HepG2 (cell line): Measurements from ENCODE around the gene RPS2. TPM values are rescaled to one million over a fixed set of nuclear protein-coding genes. Genes with fewer than 3 reads are reported as not detected.

Experiments used
- DMAP1 ChIP-seq: IDR thresholded peaks from 2 replicates; pipeline ENCODE4 v1.6.1; 2016
- FOSL1 ChIP-seq: sonication (generic); formaldehyde crosslinking; IDR thresholded peaks from 2 replicates; pipeline ENCODE4 v1.9.0; 2021; ENCODE audit warnings: missing genetic modification reagents, borderline replicate concordance
- KLF16 ChIP-seq, 2 experiments: sonication (generic) in 1 of 2; formaldehyde crosslinking in 1 of 2; IDR thresholded peaks; 2 replicates each; pipeline versions ENCODE4 v1.6.1 to v1.8.0; 2016 to 2023; ENCODE audit warnings: missing genetic modification reagents in 2 of 2, missing compliant biosample characterization in 1 of 2
- MYPOP ChIP-seq: sonication (generic); formaldehyde crosslinking; IDR thresholded peaks from 2 replicates; pipeline ENCODE4 v1.8.1; 2023; ENCODE audit warnings: mild to moderate bottlenecking, moderate library complexity, missing genetic modification reagents
- PATZ1 ChIP-seq: sonication (generic); formaldehyde crosslinking; IDR thresholded peaks from 2 replicates; pipeline ENCODE4 v1.4.0; 2020; ENCODE audit warnings: missing genetic modification reagents
- PHF5A ChIP-seq: IDR thresholded peaks from one replicate; pipeline ENCODE4 v1.6.1; 2018; ENCODE audit warnings: low read depth, missing genetic modification reagents; ENCODE audit not compliant: unreplicated experiment
- RELA ChIP-seq: sonication (generic); formaldehyde crosslinking; IDR thresholded peaks from 2 replicates; pipeline ENCODE4 v1.4.0; 2020; ENCODE audit warnings: missing genetic modification reagents
- REST ChIP-seq, 2 experiments: IDR thresholded peaks; 2 replicates each; pipeline ENCODE4 v1.6.1; 2011 to 2012; ENCODE audit warnings: low read length in 2 of 2, borderline replicate concordance in 1 of 2, low read depth in 1 of 2, mild to moderate bottlenecking in 1 of 2, moderate library complexity in 1 of 2
- ZNF367 ChIP-seq: sonication (generic); formaldehyde crosslinking; IDR thresholded peaks from 2 replicates; pipeline ENCODE4 v1.4.0; 2020; ENCODE audit warnings: missing genetic modification reagents, borderline replicate concordance
- ZNF644 ChIP-seq: IDR thresholded peaks from 2 replicates; pipeline ENCODE4 v1.6.1; 2016; ENCODE audit warnings: low read depth
- ZNF850 ChIP-seq: sonication (generic); formaldehyde crosslinking; conservative IDR thresholded peaks from 2 replicates; pipeline ENCODE4 v1.9.0; 2021; ENCODE audit warnings: mild to moderate bottlenecking, missing genetic modification reagents
- polyA plus RNA-seq, 8 experiments: library from polyadenylated mRNA; depleted of rRNA in 3 of 8; stranded (reverse) in 7 of 8; unstranded in 1 of 8; fragments of >200 nt; fragmentation: Illumina TruSeq in 4 of 8; extraction: Trizol in 4 of 8; gene quantifications; 2 replicates each; pipeline versions ENCODE4 v1.2.1 to v1.2.3, GENCODE V29; 2011 to 2016; ENCODE audit warnings: low read depth in 4 of 8, missing spikeins in 1 of 8, mixed read lengths in 1 of 8; ENCODE audit not compliant: insufficient read depth in 1 of 8
- total RNA-seq, 5 experiments: library from RNA; depleted of rRNA; stranded (reverse); fragments of >200 nt; fragmentation: Illumina TruSeq; extraction: Trizol; gene quantifications; 2 replicates each; pipeline ENCODE4 v1.2.3, GENCODE V29; 2016; ENCODE audit warnings: low read depth in 1 of 5
- TF ChIP-seq, protein P1 (sequence below): IDR thresholded peaks from 2 replicates; pipeline ENCODE4 v1.4.0; 2020; ENCODE audit warnings: mild to moderate bottlenecking, missing genetic modification reagents
- TF ChIP-seq, protein P2 (sequence below): sonication (generic); formaldehyde crosslinking; IDR thresholded peaks from 2 replicates; pipeline ENCODE4 v1.5.0; 2020; ENCODE audit warnings: missing genetic modification reagents
- TF ChIP-seq, protein P3 (sequence below): sonication (generic); formaldehyde crosslinking; IDR thresholded peaks from 2 replicates; pipeline ENCODE4 v1.5.0; 2020; ENCODE audit warnings: mild to moderate bottlenecking, missing genetic modification reagents, borderline replicate concordance

Gene RPS2
- total and polyA plus RNA-seq, 2 of the 13 experiments (the other 11 are each of a cell fraction or from before 2014, with no cell fraction given): 1,908 to 4,514 TPM

DNA sequence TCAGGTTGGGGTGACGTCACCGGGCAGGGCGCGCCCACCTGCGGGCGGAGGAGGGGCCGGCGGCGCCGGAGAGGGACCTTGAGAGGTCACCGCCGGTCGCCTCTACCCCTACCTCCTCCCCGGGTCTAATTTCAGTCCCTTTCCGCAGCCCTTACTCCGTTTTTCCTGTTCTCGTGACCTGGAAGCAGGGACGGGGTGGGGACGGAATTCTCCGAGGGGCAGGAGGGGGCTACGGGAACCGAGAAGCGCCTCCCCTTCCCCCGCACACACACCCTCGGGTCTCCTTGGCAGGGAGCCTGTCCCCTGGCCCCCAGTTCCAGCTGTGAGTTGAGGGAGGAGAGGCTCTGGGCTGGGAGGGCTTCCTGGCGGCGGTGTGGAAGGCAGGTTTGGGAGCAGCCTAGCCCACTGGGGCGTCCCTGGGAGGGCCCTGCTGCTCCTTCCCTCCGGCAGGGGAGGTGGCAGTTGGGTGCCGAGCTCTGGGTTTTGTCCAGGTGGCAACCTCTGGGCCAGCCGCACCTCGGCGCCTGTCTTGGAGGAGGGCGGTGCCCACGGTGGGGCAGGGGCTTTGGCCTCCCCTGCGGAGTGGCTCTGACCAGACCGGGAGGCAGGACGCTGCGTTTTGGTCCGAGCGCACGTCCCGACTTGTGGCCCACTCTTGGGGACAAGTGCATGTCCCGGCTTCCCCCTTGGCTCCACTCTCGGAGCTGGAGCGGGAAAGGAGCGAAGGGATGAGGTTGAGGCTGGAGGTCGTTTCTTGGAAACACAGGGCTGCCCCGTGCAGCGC lies 25.9 kb upstream of the RPS2 start (continued):
- TF ChIP-seq, protein P1, sequence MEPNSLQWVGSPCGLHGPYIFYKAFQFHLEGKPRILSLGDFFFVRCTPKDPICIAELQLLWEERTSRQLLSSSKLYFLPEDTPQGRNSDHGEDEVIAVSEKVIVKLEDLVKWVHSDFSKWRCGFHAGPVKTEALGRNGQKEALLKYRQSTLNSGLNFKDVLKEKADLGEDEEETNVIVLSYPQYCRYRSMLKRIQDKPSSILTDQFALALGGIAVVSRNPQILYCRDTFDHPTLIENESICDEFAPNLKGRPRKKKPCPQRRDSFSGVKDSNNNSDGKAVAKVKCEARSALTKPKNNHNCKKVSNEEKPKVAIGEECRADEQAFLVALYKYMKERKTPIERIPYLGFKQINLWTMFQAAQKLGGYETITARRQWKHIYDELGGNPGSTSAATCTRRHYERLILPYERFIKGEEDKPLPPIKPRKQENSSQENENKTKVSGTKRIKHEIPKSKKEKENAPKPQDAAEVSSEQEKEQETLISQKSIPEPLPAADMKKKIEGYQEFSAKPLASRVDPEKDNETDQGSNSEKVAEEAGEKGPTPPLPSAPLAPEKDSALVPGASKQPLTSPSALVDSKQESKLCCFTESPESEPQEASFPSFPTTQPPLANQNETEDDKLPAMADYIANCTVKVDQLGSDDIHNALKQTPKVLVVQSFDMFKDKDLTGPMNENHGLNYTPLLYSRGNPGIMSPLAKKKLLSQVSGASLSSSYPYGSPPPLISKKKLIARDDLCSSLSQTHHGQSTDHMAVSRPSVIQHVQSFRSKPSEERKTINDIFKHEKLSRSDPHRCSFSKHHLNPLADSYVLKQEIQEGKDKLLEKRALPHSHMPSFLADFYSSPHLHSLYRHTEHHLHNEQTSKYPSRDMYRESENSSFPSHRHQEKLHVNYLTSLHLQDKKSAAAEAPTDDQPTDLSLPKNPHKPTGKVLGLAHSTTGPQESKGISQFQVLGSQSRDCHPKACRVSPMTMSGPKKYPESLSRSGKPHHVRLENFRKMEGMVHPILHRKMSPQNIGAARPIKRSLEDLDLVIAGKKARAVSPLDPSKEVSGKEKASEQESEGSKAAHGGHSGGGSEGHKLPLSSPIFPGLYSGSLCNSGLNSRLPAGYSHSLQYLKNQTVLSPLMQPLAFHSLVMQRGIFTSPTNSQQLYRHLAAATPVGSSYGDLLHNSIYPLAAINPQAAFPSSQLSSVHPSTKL: no peak
- TF ChIP-seq ZNF367: no peak
- peak; percentile 28; the same call in 1 of the 2 replicates for TF ChIP-seq DMAP1 (CRISPR knock-in tag)
- no peak for TF ChIP-seq ZNF850 (CRISPR knock-in tag)
- TF ChIP-seq PHF5A (CRISPR knock-in tag): no peak
- TF ChIP-seq KLF16 (CRISPR knock-in tag; IDR thresholded peaks at IDR 0.05): no peak
- no peak for TF ChIP-seq FOSL1
- no peak; the same call in 1 of the 2 replicates for TF ChIP-seq PATZ1 (CRISPR knock-in tag)
- TF ChIP-seq MYPOP: no peak
- TF ChIP-seq ZNF644 (CRISPR knock-in tag): no peak
- TF ChIP-seq, protein P2, sequence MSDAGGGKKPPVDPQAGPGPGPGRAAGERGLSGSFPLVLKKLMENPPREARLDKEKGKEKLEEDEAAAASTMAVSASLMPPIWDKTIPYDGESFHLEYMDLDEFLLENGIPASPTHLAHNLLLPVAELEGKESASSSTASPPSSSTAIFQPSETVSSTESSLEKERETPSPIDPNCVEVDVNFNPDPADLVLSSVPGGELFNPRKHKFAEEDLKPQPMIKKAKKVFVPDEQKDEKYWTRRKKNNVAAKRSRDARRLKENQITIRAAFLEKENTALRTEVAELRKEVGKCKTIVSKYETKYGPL (CRISPR knock-in tag): no peak
- TF ChIP-seq, protein P3, sequence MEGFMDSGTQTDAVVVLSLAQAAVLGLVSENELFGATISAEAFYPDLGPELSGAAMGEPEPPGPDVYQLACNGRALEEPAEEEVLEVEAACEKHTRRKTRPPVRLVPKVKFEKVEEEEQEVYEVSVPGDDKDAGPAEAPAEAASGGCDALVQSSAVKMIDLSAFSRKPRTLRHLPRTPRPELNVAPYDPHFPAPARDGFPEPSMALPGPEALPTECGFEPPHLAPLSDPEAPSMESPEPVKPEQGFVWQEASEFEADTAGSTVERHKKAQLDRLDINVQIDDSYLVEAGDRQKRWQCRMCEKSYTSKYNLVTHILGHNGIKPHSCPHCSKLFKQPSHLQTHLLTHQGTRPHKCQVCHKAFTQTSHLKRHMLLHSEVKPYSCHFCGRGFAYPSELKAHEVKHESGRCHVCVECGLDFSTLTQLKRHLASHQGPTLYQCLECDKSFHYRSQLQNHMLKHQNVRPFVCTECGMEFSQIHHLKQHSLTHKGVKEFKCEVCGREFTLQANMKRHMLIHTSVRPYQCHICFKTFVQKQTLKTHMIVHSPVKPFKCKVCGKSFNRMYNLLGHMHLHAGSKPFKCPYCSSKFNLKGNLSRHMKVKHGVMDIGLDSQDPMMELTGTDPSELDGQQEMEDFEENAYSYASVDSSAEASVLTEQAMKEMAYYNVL (CRISPR knock-in tag): no peak
- no peak for TF ChIP-seq REST (IDR thresholded peaks at IDR 0.05; ENCODE audit: borderline replicate concordance in 1 of 2, low read depth in 1 of 2, low read length in 2 of 2)
- no peak for TF ChIP-seq RELA (CRISPR knock-in tag)
